SW 1271 (cell line): ENCODE data around the gene SPATC1L.

Experiments
- DNase-seq, 2 experiments: peaks; one replicate each; lab custom pipeline; 2025; lab: John Stamatoyannopoulos, UW

The SPATC1L gene

GRCh38 chr21:46161633-46162592 lies 22.3 kb downstream of the SPATC1L start:
- no peak for DNase-seq

DNA sequence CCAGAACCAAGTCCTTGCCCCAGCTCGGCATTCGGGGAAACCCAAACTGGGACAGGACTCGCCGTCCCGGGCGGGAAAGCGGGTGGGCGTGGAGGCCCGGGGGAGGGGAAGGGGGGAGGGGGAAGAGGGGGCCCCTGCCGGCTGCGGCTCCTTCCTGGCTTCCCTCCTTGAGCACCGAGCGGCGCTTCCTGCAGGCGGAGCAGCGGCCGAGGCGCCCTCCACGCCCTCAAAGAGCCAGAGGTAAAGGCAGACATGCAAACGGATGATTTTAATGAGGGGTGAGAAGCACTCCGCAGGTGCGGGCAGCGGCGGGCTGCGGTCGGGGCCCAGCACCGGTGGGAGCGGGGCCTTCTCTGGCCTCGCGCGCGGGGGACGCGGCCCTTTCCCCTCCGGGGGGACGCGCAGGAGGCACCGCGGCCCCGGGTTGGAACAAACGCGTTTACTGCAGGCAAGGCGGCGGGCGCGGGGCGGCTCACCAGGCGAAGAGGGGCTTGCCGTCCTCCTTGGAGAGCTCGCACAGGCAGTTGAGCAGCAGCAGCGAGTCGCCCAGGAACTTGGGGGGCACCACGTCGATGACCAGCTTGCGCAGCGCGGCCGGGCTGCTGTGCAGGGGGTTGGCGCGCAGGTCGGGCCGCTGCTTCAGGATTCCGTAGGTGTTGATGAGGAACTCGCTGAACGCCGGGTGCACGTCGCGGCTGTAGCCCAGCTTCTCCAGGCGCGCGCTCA lies 23.2 kb downstream of the SPATC1L start:
- DNase-seq: no peak

DNA sequence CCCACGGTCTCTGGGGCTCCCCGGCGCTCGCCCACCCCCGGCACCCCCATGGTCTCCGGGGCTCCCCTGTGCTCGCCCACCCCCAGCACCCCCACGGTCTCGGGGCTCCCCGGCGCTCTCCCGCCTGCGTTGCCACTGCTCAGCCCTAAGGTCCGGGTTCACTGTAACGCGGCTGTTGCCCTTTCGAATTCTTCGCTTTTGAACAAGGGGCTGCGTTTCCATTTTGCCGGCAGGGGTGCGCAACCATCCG lies 23.7 kb downstream of the SPATC1L start:
- DNase-seq: no peak

GRCh38 chr21:46159841-46160656 lies 24.2 kb downstream of the SPATC1L start:
- DNase-seq: no peak

DNA sequence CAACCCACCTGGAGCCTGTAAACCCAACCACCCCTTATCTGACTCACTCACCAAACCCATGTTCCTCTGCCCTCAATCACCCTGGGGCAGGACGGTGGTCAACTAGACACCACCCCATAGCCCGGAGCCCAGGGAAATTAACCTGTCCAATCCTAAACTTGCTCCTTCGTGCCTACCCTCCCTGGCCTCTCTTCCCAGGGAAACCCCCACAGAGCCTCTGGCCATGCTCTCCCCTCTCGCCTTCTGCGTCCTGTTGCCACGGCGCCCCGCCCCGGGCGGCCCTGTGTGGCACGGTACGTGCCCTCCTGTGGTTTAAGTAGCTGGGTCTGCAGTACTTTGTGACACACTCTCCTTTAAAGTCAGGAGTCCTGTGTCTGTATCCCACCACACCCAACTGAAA lies 24.9 kb downstream of the SPATC1L start:
- no peak for DNase-seq

GRCh38 chr21:46158666-46159300 lies 25.5 kb downstream of the SPATC1L start:
- no peak for DNase-seq

- DNase-seq: no peak
These were observed 26.2 kb downstream of the SPATC1L start for GRCh38 chr21:46157987-46158451.

DNA sequence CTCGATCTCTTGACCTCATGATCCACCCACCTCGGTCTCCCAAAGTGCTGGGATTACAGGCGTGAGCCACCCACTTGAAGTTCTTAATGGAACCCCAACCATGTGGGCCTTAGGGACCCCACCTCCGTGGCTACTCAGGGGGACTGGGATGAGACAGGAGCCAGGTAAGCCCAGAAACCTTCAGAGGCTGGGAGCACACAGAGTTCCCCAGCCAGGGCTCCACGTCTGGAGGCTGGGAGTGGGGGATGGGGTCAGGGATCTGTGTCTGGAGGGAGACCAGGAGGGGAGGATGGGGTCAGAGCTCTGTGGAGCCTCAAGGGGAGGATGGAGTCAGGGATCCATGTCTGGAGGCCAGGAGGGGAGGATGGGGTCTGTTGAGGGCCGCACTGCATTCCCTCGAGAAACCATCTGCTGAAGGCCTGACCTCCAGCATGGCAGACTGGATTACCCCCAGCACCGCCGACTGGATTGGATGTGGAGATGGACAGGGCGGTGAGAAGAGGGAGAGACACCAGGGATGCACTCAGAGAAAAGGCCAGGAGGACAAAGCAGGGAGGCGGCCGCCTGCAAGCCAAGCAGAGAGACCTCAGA lies 26.8 kb downstream of the SPATC1L start:
- no peak for DNase-seq

- no peak for DNase-seq
These were observed 27.6 kb downstream of the SPATC1L start for GRCh38 chr21:46156678-46157077.

DNA sequence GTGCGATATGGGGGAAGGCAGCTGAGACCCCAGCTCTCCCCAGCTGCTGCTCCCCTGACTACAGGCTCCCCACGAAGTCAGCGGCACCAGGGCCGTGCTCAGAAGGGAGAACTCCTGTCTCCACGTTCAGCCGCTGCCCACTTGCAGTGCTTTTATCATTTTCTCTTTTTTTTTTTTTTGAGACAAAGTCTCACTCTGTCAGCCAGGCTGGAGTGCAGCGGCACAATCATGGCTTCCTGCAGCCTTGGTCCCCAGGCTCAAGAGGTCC lies 27.9 kb downstream of the SPATC1L start:
- DNase-seq: no peak

DNA sequence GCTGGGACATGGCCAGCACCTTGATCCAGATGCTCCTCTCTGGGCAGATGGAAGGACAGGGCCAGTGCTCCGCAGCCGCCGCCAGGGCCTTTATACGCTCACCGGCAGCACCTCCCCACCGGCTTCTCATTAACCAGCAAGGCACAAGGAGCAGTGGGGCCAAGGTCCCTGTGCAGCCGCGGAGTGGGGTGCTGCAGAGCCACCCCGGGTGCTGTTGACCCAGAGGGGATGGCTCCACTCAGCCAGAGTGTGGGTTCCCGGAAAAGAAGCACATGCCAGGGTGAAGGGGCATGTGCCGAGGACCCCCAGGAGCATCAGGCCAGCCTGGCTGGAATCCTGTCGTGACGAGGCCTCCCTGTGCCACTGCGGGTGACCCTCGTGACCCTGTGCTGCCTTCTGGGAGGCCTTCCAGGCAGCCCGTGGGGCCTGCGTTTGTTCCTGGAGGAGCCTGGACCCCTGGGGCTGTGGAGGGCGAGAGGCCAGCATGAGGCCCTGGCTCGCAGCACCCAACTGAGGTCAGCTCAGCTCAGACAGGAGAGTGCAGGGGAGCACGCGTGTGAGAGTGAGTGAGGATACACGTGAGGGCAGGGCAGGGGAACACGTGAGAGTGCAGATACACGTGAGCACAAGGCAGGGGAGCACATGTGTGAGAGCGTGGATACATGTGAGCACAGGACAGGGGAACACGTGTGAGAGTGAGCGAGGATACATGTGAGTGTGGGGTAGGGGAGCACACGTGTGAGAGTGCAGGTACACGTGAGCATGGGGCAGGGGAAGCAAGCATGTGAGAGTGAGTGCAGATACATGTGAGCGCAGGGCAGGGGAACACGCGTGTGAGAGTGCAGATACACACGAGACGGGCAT lies 28.5 kb downstream of the SPATC1L start, which contains the start of gene FTCD:
FTCD (minus strand) TSS at position 66 of the 864 bp plus-strand sequence; CDS start at position 10, 56 bp downstream.
- DNase-seq: no peak

GRCh38 chr21:46154955-46155513 lies 29.2 kb downstream of the SPATC1L start:
- no peak for DNase-seq

GRCh38 chr21:46154155-46154954 lies 29.9 kb downstream of the SPATC1L start:
- no peak for DNase-seq

DNA sequence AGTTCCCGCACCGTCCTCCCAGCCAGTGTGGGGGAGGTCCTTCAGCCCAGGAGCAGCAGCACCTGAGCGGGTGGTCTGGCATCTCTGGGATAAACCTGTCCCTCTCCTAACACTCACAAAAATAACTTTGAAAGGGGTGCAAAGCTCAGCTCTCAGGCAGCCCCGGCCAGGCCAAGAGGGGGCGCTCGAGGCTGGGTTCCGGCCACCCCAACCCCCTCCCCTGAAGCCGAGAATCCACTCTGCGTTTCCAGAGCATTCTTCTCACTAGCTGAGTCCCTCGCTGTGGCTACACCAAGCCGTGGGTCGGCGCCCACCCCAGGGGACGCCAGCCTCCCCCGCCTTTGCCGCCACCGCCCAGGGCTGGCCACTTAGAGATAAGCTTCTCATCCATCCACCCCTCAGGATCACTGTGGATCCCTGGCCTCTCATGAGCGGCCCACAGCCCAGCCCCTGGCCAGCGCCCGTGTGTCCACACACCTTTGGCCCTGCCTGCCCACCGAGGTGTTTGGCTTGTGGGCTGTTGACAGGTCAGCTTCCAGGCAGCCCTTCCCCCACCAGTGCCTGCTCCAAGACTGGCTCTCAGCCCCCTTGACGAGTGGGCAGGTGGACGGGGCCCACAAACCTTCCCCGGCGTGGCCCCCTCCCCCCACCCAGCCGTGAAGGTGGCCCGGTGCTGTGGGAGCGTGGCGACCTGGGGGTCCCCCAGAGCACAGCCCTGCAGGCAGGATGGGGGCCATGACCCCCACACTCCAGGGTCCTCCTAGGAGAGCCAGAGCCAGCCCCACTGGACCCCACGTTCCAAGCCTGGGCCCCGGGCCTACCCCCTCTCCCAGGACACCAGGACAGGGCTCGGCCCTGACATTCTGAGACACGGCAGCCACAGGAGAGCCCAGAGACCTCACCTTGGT lies 30.8 kb downstream of the SPATC1L start:
- DNase-seq: no peak

- DNase-seq: no peak
These were observed 31.4 kb downstream of the SPATC1L start for GRCh38 chr21:46152927-46153246.

DNA sequence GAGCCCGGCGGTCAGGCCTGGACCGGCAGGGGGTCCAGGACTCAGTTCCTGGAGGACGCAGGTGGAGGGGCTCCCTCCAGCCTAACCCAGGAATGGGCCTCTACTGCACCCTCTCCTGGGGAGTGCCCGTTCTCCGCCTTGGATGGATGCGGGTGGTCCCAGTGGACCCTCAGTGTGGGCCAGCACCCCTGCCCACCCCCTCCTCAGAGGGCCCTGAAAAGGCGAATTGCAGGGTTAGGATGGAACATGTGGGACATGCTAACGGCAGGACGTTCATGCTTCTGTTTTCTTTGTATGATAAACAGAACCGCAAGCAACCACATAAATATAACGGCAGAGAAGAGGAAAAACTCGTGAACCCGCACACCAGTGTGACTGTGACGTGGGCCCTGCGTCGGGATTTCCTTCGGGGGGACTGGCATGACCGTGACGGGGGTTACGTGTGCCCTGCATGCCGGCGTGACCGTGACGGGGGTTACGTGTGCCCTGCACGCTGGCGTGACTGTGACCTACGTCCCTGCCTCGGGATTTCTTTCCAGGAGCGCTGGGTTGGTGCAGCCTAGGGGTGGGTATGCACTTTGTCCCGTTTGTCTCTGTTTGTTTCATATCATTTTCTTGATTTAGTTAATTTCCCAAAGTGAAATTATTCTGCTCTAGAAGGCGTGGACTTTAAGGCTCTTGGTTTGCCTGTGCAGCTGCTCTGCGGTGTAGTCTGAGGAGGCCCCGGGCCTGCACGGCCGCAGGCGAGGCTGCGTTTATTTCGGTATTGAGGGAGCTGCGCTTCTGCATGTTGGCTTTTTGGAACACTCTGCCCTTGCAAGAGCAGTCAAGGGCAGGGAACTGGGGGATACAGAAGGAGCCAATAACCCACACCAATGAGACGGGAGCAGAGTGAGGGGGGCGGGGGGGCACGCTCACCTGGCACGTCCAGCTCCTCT lies 32.0 kb downstream of the SPATC1L start:
- no peak for DNase-seq

- no peak for DNase-seq
These were observed 32.8 kb downstream of the SPATC1L start for GRCh38 chr21:46151261-46151988.
